NCI-H2029 treated with DMSO at 0.1 percent for 48 hours (cell line): ENCODE data around the gene C19orf47.

Experiments used
- DNase-seq: peaks from one replicate; lab custom pipeline; 2025; lab: John Stamatoyannopoulos, UW

Gene C19orf47

DNA sequence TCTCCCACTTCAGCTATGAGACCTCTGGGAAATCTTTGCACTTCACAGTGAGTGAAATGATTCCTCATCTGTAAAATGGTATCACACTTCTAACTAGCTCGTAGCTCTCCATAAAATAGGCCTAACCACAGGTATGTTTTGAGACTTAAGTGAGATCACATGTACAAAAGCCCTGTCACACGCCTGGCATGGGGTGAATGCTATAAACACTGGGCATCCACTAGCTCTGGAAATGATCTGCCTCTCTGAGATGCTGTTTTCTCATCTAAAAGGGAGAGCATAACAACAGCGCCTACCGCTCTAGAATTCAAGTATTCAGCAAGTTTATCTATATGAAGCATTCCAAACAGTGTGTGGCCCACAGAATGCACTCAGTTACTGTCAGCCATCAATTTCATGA is 65.3 kb downstream of the C19orf47 start:
- no peak for DNase-seq

DNA sequence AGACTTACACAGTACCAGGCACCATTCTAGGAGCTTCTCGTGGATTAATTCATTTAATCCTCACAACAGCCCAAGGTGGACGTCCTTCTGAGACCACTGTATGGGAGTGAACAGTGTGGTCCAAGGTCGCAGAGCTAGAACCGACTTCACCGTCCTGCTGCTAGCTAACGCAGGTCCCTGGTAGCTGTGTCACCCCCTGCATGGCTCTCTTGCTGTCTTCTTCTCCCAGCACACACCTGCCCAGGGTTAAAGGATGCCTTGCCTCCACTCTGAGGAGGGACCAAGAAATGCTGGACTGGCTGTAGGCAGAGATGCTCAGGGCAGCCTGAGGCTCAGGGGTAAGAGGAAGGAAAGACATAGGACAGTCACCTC is 66.0 kb downstream of the C19orf47 start:
- no peak for DNase-seq

DNA sequence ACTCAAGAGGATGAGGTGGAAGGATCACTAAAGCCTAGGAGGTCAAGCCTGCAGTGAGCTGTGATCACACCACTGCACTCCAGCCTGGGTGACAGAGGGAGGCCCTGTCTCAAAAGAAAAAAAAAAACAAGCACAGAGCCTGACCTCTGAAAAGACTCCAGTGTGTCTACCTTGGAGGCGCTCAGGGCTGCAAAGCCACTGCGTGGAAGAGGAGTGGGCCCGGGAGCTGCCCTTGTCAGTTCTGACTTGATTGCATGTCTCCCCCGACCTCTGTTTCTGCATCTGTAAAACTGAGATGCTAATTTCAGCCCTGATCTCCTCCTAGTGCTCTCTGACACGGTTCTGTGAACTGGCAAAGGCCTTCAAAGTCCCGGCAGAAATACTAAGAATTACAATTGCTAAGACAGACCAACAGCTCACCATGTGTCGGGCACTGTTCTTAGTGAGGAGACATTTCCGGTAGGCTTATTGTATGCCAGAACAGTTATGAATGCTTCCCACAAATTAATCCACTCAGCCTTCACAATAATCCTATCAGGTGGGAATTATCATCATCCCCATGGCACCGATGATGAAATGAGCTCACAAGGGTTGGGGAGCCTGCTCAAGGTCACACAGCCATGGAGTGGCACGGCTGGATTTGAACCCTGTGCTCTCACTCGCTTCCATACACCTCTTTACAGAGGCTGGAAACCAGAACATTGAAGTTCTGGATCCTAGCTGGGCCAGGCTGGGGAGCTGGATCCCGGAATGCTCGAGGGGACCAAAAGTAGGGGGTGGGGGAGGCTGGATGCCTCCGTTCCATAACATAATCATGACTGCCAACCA is 66.6 kb downstream of the C19orf47 start:
- DNase-seq: no peak

DNA sequence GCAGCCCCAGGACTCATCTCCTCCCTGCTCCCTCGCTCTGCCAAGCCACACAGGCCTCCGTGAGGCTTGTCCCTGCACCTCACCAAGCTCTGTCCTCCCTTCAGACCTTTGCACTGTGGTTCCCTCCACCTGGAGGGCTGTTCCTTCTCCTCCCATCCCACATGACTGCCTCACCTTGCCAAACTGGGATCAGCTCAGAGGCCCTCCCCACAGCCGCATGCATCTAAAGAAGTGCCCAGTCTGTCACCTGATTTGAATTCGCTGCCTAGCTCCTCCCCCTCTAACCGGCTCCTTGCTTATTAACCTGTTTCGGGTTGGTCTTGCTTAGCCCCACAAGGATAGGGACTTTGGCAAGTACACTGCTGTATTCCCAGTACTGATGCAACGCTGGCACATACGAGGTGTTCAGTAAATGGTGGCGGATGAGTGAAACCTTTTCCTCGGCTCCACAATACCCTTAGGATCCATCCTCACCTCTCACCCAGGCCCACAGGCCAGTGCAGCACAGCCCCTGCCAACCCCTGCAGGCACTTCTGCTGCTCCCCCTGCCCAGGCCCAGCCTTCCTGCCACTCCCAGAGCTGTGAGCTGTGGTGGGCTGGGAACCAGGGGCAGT is 67.5 kb downstream of the C19orf47 start:
- no peak for DNase-seq

DNA sequence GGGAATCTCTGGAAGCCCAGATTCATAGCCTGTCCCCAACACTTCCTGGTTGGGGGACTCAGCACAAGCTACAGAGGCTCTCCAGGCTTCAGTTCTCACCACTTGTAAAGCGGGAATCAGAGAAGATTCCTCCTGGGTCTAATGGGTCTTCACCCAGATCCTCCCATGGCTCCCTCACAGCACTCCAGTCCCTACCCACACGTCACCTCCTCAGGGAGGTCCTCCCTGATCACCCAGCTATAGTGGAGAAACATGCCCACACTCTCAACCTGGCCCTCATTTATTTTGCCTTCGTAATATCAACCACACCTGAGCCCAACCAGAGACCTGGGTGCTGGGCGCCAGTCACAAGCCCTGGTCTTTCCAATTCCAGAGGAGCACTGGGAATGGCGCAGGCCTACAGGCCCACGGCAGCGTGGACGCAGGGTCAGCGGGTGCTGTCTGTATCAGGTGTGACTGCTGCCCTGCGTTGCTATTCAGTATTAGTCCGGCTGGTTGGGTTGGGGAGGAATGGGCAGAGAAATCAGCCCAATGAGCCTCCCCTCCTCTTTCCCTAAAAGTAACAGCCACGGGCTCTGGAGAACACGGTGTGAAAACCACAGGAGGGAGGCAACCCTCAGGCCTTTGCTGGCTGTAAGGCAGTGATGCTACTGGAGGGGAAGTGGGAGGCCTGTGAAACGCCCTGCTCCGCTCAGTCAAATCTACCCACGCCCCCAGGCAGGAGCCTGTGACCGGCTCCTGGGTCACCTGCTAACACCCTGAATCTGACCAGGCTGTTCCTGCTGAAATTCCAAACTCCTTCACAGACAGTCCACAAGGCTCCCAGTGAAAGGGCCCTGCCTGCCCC is 68.2 kb downstream of the C19orf47 start:
- DNase-seq: no peak

DNA sequence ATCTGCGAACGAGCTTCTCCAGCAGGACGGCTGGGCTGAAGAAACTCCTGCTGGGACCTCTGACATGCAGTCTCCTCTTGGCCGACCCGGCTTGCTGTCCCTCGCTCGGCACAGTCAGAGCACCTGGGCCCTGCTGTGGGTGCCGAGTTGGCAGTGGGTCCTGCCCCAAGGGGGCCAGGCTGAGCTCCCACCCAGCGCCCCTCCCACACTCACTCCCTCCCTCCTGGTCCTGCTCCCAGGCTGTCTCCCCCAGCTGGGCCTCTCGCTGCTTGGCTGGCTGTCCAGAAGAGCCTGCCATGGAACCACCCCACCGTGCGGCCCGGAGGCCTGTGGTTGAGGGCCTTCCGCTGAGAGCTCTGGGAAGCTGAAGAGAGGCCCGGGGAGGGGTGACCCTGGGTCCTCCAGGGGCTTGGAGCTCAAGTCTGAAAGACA is 69.1 kb downstream of the C19orf47 start:
- no peak for DNase-seq

DNA sequence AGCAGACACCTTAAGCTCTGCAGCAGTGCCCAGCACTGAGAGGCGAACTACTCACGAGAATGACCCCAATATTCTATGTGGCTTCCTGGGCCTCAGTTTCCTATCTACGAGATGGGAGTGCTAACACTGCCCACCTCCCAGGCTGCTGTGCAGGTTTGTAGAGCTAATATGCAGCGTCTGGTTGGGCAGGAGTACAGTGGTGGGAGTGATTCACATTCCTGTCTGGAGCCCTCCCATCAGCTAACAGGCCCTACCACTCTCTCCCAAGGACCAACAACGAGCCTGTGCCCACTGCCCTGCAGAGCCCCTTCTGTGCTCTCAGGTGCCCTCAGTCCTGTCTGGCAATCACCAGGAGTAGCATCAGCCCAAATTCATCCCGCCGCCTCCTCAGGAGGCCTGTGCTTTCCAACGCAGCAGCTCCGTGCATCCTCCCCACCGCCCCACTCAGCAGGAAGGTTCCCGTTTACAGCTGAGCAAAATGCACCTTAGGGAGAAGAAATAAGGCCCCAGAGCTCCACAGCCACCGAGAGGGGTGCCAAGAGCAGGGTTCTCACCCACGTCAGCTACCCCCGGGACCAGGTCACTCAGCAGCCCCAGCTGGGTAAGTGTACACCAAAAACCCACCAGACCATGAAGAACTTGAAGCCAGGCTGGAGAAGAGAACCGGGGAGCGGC is 69.7 kb downstream of the C19orf47 start:
- DNase-seq: no peak

DNA sequence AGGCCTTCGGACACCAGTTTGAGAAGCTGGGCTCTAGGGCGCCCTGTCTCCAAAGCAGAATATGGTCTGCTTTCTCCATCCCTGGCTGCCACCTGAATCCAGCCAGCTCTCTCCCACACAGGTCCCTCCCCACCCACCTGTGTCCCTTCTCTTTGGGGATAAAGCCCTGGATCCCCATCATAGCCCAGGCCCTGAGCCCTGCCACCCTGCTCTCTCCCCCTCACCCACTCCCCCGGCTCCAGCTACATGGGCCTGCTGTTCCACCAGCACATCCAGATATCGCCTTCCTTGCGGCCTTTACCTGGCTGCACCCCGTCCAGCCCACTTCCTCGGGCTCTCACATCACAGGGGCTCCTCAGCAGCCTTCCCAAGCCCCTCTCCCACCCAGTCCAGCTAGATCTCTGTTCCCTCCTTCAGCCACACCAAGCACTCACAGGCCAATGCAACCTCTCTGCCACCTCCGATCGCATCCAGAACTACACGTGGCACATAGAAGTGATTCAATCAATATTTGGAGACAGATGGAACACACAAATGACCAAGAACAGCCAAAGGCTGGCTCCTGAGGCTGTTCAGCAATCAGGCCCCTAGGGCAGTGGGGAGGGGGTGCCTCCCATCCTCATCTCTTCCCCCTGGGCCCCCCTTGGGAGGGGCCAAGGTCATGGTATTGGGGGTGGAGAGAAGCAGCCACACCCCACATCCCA is 70.7 kb downstream of the C19orf47 start:
- DNase-seq: no peak

DNA sequence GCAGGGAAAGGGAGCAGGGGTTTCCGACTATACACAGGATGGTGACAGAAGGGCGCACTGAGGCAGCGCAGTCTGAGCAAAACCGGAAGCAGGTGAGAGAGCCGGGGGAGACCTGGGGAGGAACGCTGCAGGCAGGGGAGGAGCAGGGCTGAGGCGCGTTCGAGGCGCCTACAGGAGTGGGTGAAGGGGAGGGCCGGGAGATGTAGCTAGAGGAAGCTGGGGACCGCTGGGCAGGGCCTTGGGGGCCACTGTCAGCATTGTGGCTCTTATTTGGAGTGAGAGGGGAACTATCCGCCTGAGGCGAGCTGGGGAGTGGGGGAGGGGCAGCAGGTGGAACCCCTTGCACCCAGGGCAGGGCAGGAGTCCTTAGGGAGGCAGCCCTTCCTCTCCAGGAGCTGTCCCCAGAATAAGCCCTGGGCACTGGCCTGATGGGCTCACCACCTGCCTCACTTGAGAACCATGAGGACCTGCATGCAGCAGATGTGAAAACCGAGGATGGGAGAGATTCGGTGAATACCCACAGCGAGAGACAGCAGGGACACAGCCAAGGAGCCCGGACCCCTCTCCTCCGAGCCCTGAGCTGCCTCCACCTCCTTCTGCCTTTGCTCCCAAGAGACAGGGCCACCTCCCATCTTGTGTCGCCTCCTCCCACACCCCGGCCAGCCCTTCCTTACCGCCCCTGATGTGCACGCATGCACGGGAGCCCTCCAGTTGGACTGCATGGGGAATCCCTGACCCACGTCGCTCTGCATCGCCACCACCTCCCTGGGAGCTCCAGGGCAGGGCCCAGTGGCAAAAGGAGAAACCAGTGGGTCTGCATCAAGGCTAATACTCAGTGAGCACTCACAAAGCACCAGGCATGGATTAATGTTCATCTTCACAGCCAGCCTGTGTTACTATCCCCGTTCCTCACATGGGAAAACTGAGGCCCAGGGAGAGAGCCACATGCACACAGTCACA is 73.3 kb downstream of the C19orf47 start:
- DNase-seq: no peak

DNA sequence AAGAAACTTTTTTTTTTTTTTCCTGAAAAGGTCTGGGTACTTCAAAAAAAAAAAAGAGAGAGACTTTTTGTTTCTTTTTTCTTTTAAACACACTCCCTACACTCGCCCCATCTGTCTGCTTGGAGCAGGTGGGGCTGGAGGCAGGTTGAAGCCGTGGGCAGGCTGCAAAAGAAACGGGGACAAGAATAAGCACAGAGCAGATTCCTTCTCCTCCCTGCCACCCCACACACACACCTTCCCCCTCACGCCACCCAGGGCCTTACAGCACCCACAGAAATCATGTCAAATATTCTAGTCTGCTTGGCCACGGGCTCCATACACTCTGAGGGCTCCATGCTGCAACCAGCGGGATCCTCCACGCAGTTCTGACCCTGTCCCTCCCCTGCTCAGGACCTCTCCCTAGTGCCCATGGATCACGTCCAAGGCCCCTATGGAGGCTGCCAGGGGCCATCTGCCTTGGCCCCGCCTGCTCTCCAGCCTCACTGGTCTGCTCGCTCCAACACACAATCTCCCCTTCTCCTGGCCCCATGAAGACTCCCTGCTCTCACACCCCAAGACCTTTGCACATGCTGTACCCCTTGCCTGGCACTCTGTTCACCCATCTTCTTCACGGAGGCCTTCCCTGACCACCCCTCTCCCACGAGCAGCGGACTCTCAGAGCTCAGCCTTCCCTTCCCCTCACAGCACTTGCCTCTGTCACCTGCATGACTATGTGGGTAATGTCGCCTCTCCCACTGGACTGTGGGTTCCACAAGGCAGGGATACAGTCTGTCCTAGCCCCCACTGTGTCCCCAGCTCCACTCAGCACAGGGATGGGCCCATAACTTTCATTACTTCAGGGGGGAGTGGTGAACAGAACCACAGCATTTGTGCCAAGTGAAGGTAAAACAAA is 74.5 kb downstream of the C19orf47 start:
- no peak for DNase-seq

DNA sequence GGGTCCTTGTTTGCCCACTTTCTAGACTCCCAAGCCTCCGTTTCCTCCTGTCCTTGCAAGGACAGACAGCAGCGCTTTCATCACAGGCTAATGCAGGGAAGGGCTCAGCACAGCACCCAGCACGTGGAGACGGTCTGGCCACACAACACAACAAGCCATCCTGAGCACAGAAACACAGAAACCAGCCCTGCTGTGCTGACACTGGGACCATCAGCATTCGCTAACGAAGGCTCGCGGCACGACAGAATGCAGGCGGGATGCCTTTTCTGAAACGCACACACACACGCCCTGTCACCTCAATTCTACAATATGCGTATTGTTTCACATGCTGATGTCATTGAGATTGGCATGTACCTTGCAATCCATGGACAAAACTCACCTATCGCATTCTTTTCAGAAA is 75.9 kb downstream of the C19orf47 start:
- DNase-seq: no peak

DNA sequence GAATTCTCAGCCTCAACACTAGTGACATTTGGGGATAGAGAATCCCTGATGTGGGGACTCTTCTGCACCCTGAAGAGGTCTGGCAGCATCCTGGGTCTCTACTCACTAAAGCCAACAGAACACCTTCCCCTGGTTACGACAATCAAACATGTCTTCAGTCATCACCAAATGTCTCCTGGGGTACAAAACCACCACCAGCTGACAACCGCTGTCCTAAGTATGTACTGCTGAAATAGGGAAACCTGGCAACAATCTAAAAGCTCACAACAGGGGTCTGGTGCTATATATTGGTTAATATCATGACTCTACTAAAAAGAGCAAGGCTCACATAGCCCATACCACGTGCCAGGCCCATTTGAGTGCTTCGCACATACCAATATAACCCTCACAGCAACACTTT is 76.5 kb downstream of the C19orf47 start:
- no peak for DNase-seq

DNA sequence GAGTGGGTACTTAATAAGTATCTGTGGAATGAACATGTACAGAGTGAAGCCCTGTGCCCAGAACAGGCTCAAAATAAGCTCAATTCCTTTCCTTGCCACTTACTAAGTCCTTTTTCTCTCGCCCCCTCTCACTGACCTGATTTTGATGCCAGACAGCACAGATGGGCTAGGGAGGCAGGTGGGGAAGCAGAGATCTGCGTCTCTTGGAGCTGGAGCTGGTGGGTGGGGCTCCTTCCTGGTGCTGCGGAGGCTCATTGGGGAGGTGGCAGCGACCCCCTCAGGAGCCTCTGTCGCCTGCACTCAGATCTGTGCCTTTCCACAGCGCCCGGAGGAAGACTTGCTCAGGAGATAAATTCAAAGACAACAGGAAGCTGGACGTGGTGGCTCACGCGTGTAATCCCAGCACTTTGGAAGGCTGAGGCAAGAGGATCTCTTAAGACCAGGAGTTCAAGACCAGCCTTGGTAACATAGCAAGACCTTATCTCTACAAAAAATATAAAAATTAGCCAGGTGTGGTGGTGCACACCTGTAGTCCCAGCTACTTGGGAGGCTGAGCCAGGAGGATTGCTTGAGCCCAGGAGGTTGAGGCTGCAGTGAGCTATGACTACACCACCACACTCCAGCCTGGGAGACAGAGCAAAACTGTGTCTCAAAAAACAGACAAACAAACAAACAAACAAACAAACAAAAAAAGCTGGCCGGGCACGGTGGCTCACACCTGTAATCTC is 77.7 kb downstream of the C19orf47 start:
- DNase-seq: no peak
